ENCODE measurements around the gene PURB. TPM values are rescaled to one million over a fixed set of nuclear protein-coding genes. Genes with fewer than 3 reads are reported as not detected.
"Not testable (repeated sequence)": the region's sequence is repeated elsewhere in the genome, so short reads cannot be mapped to it uniquely, and the experiment has no call there.

PURB gene
- total RNA-seq, 1 donor from 2014 or later = 14.4 TPM

DNA sequence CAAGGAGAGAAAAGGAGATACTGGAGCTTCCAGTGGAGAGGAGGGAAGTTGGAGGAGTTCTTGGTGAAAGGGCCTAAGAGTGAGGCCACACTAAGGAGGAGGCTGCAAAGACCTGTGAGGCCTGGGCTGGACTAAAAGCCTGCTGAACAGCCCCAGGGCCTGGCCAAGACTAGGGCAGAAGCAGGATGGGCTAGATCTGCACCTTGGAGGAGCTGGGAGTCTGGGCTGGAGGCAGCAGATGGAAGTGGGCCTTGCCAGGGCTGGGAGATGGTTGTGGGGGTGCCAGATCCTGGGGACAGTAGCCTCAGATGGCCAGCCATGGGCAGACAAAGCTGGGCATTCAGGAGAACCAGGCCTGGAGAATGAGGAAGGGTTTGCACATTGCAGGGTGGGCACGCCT, 6.5 kb upstream of the PURB start:
- DNase-seq (ENCODE audit: low read depth in 2 of 2) = no peak

GRCh38 chr7:44891372-44891771, 6.0 kb upstream of the PURB start:
- no peak for DNase-seq (ENCODE audit: low read depth in 2 of 2)

DNA sequence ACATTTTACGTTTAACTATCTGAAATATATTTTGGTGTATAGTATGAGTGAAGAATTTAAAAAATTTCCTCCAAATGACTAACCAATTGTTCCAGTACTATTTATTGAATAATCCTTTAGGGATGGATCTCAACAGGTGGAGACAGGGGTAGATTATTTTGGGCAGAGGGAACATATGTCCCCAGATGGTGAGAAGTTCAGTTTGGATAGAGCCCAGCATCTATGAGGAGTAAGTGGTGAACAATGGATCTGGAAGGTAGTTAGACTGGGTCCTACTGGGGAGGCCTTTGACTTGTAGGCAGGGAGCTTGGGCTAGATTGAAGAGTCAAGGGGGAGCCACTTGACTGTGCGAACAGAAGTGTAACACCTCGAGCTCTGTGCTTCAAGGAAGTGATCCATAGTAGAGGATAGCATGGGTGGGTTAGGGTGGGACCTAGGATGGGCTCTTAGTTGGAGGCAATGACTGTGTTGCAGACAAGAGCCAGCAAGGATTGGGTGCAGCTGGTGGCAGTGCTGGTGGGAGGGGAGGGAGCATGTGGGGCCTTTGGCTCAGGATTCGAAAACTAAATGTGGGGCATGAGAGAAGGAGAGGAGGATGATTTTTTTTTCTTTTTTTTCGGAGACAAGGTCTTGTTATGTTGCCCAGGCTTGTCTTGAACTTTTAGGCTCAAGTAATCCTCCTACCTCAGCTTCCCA, 3.9 kb upstream of the PURB start:
- no peak for DNase-seq (ENCODE audit: low read depth in 2 of 2)

- no peak for DNase-seq (ENCODE audit: low read depth in 2 of 2)
Measured at GRCh38 chr7:44887293-44887692, 2.0 kb upstream of the PURB start.

GRCh38 chr7:44884621-44885393, 523 bp downstream of the PURB start:
- DNase-seq (ENCODE audit: low read depth in 2 of 2) = peak in 1 of 2 donors; percentile 81

DNA sequence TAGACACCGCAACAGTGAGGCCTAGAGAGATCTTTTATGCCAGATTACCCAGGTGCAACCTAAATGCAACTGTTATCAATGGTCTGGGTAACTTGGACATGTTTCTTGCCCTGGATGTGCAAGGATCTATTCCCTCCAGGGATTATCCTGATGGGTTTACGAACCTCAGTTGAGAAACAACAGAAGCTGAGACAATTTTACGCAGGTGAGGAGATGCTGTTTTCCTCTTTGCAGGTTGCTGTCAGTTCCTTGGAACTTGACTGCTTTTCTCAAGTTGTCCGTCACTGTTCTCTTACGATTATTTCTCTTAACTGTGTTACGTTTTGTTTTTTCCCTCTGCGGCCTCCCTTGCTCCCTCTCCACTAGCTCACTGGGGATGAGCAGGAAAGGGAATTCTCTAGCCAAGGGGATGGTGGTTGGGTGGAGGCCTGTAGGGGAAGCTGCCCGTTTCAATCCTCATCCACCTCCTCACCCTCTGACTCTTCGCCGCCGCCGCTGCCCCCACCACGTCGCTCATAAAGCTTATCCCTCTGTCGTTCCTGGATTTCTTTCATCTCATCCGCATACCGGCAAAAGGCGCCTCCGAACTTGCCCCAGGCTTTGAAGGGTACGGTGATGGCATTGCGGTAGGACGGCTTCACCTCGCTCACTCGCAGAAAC, 1.2 kb downstream of the PURB start:
- no peak for DNase-seq (ENCODE audit: low read depth in 2 of 2)

DNA sequence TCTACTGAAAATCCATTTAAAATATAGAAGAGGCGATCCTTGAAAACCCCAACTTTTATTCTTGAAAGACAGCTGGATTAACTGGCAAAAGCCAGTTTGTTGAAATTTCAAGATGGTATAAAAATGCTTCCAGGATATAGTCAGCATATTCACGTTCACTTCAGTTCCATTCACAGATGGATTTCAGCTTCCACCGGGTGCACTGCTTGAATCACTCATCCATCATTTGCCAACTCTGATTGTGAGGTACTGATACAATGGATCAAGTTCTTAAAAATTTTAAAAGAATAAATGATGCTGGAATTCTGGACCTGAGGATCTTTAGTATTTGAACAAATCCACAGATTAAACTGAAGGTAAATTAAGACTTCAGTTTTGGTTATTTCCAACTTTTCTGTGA, 2.4 kb downstream of the PURB start:
- DNase-seq (ENCODE audit: low read depth in 2 of 2) = no peak

DNA sequence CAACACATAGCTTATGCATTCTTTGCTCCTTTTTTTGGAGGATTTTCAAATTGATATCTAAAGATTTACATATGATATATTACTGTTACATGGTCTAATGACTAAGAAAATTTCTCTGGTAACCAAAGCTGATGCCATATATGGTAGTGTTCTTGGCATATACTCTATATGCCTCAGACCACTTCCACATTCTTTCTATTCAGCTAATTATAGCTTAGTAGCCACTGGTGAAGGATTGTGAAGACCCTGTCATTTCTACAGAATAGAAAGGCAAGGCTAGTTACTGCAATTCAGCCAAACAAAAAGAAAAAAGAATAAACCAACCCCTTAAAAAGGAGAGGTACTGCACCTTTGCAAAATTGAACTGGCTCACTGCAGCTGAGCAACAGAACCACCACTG, 3.7 kb downstream of the PURB start:
- peak in 1 of 2 donors; percentile 47 for DNase-seq (ENCODE audit: low read depth in 2 of 2)

- peak; percentile 82 to 91 for DNase-seq (ENCODE audit: low read depth in 2 of 2)
Measured at GRCh38 chr7:44881066-44881600, 4.2 kb downstream of the PURB start.

DNA sequence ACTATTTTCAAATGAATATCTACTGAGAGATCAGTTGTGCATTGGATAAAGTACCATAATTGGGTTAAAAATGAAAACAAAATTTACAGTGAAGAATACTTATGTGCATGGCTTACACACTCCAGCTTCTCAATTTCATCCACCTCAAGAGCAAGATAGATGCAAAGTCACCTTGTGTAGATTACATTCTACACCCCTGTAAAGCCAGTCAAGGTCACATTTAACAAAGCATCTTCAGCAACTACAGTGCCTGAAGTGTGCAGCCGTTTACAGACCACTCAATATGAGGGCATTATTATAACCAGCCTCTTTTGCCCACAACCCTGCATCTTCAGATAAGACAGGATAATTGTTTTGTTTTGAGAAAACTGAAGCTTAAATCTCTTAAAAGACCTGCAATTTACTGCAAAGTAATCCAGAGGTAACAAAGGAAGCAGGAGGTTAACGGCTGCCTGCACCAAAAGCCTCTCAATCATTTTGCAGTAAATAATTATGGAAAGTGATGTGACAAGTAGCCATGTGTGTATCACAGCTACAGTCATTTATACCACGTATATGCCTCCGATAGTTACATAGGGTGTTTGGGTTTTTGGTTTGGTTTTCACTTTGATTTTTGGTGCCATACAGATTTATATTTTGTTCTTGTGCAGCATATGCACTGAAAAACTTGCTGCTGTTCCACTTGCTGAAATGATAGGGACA, 4.9 kb downstream of the PURB start:
- no peak for DNase-seq (ENCODE audit: low read depth in 2 of 2)

- no peak for DNase-seq (ENCODE audit: low read depth in 2 of 2)
Measured at GRCh38 chr7:44876393-44876792, 8.9 kb downstream of the PURB start.

DNA sequence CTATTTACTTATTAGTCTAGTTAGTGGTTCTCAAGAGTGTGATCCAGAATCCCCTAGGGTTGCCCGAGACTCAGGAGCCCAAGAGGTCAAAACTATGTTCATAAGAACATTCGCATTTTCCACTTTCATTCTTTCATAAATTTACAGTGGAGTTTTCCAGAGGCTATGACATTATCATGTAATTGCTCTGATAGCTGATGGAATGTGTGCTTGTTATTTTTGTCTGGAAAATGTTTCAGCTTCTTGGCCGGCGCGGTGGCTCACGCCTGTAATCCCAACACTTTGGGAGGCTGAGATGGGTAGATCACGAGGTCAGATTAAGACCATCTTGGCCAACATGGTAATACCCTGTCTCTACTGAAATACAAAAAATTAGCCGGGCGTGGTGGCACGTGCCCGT, 10.1 kb downstream of the PURB start:
- no peak for DNase-seq (ENCODE audit: low read depth in 2 of 2)

GRCh38 chr7:44872787-44873186, 12.5 kb downstream of the PURB start:
- DNase-seq (ENCODE audit: low read depth in 2 of 2) = no peak

- not testable (repeated sequence) for DNase-seq (ENCODE audit: low read depth in 2 of 2)
Measured at GRCh38 chr7:44871918-44872317, 13.4 kb downstream of the PURB start.

- not testable (repeated sequence) for DNase-seq (ENCODE audit: low read depth in 2 of 2)
Measured at GRCh38 chr7:44870780-44871179, 14.6 kb downstream of the PURB start.

DNA sequence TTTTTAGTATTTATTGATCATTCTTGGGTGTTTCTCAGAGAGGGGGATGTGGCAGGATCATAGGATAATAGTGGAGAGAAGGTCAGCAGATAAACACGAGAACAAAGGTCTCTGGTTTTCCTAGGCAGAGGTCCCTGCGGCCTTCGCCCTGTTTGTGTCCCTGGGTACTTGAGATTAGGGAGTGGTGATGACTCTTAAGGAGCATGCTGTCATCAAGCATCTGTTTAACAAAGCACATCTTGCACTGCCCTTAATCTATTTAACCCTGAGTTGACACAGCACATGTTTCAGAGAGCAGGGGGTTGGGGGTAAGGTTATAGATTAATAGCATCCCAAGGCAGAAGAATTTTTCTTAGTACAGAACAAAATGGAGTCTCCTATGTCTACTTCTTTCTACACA, 15.0 kb downstream of the PURB start:
- not testable (repeated sequence) for DNase-seq (ENCODE audit: low read depth in 2 of 2)

- DNase-seq (ENCODE audit: low read depth in 2 of 2) = peak; percentile 75 to 85
Measured at GRCh38 chr7:44867073-44867995, 18.0 kb downstream of the PURB start.

- DNase-seq (ENCODE audit: low read depth in 2 of 2) = not testable (repeated sequence)
Measured at GRCh38 chr7:44861949-44862348, 23.4 kb downstream of the PURB start.

- no peak for DNase-seq (ENCODE audit: low read depth in 2 of 2)
Measured at GRCh38 chr7:44858161-44858560, 27.2 kb downstream of the PURB start.

DNA sequence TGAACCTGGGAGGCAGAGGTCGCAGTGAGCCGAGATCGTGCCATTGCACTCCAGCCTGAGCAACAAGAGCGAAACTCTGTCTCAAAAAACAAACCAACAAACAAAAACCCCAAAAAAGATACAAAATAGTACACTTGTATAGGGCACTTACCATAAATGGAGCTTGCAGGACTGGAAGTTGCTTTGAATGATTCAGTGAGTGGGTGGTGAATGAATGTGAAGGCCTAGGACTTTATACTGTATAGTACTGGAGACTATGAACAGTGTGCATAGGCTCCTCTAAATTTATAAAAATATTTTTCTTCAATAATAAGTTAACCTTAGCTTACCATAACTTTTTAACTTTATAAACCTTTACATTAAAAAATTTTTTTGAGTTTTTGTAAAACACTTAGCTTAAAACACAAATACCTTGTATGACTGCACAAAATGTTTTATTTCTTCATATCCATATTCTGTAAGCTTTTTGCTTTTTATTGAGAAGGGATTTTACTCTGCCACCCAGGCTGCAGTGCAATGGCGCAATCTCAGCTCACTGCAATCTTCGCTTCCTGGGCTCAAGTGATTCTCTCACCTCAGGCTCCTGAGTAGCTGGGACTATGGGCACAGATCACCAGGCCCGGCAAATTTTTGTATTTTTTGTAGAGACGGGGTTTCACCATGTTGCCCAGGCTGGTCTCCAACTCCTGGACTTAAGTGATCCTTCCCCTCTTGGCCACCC, 30.5 kb downstream of the PURB start:
- DNase-seq (ENCODE audit: low read depth in 2 of 2) = no peak
